ENCODE data around the gene TRIM4. TPM values are rescaled to one million over a fixed set of nuclear protein-coding genes. Genes with fewer than 3 reads are reported as not detected.
"Not testable (repeated sequence)": the region's sequence is repeated elsewhere in the genome, so short reads cannot be mapped to it uniquely, and the experiment has no call there.

TRIM4 gene
- total and polyA plus RNA-seq, 10 donors: 14.3 to 58.5 (median 36.1) TPM

DNA sequence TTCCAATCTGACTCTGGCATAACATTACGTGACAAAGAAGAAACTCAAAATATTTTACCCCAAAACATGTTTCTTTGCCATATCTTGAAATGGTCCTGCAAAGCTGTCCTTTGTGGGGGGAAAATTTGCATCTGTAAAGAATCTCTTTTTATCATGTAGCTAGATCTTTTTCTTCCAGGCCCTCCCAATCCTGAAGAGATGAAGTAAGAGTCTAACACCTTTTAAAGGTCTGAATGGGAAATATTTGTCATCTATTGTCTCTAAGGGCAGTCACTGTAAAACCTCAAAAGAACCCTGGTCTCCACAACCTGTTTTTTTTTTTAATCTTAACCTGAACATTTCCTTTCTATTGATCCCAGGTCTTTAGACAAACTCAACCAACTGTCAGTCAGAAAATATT, 51.1 kb downstream of the TRIM4 start:
- H3K9me3 ChIP-seq: peaks cover 0 to 24% (median 14%) of the 10 kb centered on the region in 8 donors
- H3K4me1 ChIP-seq: no peaks in the 10 kb centered on the region
- no peak overlapping the region for H3K4me3 ChIP-seq
- no peak for DNase-seq
- WGBS, 5 donors: 82 to 93% (median 91%) methylated on average over 1 of the region's 1 CpG
- no peak overlapping the region for H3K27ac ChIP-seq
- H3K36me3 ChIP-seq: no peaks in the 10 kb centered on the region
- intact Hi-C loops (cut with DNase I; ENCODE audit: low total_unique reads): no loop called here
- H3K27me3 ChIP-seq (replicated peaks in 1 of 7): peaks cover 0 to 15% (median 0%) of the 10 kb centered on the region in 7 donors
- TF ChIP-seq, protein P1, sequence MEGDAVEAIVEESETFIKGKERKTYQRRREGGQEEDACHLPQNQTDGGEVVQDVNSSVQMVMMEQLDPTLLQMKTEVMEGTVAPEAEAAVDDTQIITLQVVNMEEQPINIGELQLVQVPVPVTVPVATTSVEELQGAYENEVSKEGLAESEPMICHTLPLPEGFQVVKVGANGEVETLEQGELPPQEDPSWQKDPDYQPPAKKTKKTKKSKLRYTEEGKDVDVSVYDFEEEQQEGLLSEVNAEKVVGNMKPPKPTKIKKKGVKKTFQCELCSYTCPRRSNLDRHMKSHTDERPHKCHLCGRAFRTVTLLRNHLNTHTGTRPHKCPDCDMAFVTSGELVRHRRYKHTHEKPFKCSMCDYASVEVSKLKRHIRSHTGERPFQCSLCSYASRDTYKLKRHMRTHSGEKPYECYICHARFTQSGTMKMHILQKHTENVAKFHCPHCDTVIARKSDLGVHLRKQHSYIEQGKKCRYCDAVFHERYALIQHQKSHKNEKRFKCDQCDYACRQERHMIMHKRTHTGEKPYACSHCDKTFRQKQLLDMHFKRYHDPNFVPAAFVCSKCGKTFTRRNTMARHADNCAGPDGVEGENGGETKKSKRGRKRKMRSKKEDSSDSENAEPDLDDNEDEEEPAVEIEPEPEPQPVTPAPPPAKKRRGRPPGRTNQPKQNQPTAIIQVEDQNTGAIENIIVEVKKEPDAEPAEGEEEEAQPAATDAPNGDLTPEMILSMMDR (IDR thresholded peaks at IDR 0.05 in 8 of 11, conservative IDR thresholded peaks at IDR 0.05 in 3 of 11): no peak
- TF ChIP-seq POLR2A (IDR thresholded peaks at IDR 0.05) (no peak), POLR2AphosphoS5 (IDR thresholded peaks at IDR 0.05) (no peak)

DNA sequence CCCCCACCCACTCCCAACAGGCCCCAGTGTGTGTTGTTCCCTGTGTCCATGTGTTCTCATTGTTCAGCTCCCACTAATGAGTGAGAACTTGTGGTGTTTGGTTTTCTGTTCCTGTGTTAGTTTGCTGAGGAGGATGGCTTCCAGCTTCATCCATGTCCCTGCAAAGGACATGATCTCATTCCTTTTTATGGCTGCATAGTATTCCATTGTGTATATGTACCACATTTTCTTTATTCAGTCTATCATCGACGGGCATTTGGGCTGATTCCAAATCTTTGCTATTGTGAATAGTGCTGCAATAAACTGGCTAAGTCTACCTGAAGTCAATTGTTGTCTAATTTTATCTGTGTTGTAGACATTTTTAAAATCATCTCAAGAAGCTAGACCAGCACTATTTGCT, 51.9 kb downstream of the TRIM4 start:
- DNase-seq; H3K4me1 ChIP-seq; H3K4me3 ChIP-seq; intact Hi-C loops (cut with DNase I; ENCODE audit: low total_unique reads); H3K27ac ChIP-seq; H3K36me3 ChIP-seq: not testable (repeated sequence)
- Histone ChIP-seq H3K9me3 (peaks cover 0 to 24% (median 15%) of the 10 kb centered on the region in 8 donors), H3K27me3 (replicated peaks in 1 of 7) (peaks cover 0 to 15% (median 0%) of the 10 kb centered on the region in 7 donors)
- 91 to 100% (median 94%) methylated on average over 2 of the region's 2 CpGs for WGBS, 5 donors

DNA sequence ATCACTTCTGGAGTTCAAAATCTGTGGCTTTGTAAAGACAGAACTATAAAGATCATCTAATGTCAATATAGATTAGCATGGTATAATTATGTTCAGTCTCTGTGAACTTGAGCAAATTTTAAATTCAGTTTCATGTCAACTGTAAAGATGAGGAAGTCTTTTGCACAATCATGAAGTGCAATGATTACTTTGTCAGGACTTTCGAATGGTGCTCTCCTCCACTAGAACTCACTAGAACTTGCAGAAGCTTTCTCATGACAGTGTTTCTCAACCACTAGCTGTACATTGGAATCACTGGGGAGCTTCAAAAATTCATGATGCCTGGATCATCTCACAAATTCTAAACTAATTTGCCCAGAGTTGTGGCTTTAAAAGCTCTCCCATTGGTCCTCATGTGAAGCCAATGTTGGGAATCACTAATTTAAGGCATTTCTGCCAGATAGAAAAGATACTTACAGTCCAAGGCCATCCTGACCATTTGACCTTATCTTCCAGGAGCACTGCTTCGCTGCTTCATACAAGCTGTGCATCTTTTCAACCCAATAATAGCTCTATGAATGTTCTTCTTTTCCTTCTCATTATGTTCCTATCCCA, 55.4 kb downstream of the TRIM4 start:
- Histone ChIP-seq H3K27ac (no peak overlapping the region), H3K4me1 (no peaks in the 10 kb centered on the region), H3K4me3 (no peak overlapping the region), H3K27me3 (replicated peaks in 1 of 7) (peaks cover 0 to 8% (median 0%) of the 10 kb centered on the region in 7 donors), H3K9me3 (peaks cover 0 to 24% (median 15%) of the 10 kb centered on the region in 8 donors), H3K36me3 (no peaks in the 10 kb centered on the region)
- no peak for TF ChIP-seq POLR2AphosphoS5 (IDR thresholded peaks at IDR 0.05)
- TF ChIP-seq, protein P1 (IDR thresholded peaks at IDR 0.05 in 8 of 11, conservative IDR thresholded peaks at IDR 0.05 in 3 of 11): no peak
- no peak for TF ChIP-seq POLR2A (IDR thresholded peaks at IDR 0.05)
- no peak for DNase-seq
- 45 to 60% (median 54%) methylated on average over 2 of the region's 2 CpGs for WGBS, 5 donors
- intact Hi-C loops (cut with DNase I; ENCODE audit: low total_unique reads): no loop called here

DNA sequence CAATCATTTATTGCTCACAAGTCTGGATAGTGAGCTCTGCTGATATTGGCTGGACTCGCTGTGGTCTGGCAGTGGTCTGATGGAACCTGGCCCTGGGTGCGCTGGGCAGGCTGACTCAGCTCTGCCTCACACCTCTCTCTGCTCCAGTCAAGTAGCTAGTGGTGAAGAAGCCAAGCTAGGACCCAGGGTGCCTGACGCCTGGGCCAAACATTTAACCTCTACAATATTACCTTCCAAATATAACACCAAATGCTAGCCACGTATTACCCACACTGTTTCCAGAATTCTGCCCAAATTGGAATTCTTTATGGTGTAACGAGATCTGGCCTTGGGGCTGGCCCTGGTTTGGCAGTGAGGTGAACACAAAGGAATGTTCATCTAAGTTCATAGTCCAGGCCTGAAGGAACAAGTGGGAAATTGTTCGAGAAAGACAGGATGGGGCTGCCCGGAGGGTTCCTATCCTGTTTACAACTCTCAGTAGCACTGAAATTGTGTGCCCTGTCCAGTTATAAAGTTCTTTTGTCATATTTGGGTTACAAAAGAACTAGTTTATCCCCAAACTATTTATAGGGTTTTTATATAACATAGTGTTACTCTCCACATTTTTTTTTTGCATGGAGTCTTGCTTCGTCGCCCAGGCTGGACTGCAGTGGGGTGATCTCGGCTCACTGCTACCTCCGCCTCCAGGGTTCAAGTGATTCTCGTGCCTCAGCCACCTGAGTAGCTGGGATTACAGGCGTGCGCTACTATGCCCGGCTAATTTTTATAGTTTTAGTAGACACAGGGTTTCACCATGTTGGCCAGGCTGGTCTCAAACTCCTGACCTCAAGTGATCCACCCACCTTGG, 58.8 kb downstream of the TRIM4 start:
- intact Hi-C loops (cut with DNase I; ENCODE audit: low total_unique reads): no loop called here
- Histone ChIP-seq H3K27me3 (replicated peaks in 1 of 7) (peaks cover 0 to 4% (median 0%) of the 10 kb centered on the region in 7 donors), H3K4me3 (no peak overlapping the region), H3K27ac (no peak overlapping the region), H3K4me1 (no peaks in the 10 kb centered on the region), H3K36me3 (no peaks in the 10 kb centered on the region), H3K9me3 (peaks cover 0 to 21% (median 12%) of the 10 kb centered on the region in 8 donors)
- no peak for DNase-seq
- TF ChIP-seq POLR2AphosphoS5 (IDR thresholded peaks at IDR 0.05): no peak
- TF ChIP-seq, protein P1 (IDR thresholded peaks at IDR 0.05 in 8 of 11, conservative IDR thresholded peaks at IDR 0.05 in 3 of 11): no peak
- TF ChIP-seq POLR2A (IDR thresholded peaks at IDR 0.05): no peak
- 82 to 85% (median 85%) methylated on average over 15 of the region's 15 CpGs for WGBS, 5 donors
